ENCODE measurements around the gene RAPGEF2.
"Not testable (repeated sequence)": the region's sequence is repeated elsewhere in the genome, so short reads cannot be mapped to it uniquely, and the experiment has no call there.

The RAPGEF2 gene

GRCh38 chr4:159098482-159099127 lies 4.3 kb upstream of the RAPGEF2 start:
- DNase-seq: no peak

- DNase-seq: no peak
These were observed 774 bp upstream of the RAPGEF2 start for GRCh38 chr4:159101988-159102621.

- DNase-seq: no peak
These were observed 608 bp downstream of the RAPGEF2 start for GRCh38 chr4:159103384-159103990.

GRCh38 chr4:159104694-159105414 lies 2.0 kb downstream of the RAPGEF2 start:
- DNase-seq: no peak

- DNase-seq: no peak
These were observed 2.9 kb downstream of the RAPGEF2 start for GRCh38 chr4:159105761-159106243.

GRCh38 chr4:159106636-159107035 lies 3.8 kb downstream of the RAPGEF2 start:
- no peak for DNase-seq

- no peak for DNase-seq
These were observed 4.5 kb downstream of the RAPGEF2 start for GRCh38 chr4:159107203-159107925.

GRCh38 chr4:159108124-159108523 lies 5.2 kb downstream of the RAPGEF2 start:
- DNase-seq: no peak

- DNase-seq: no peak
These were observed 8.1 kb downstream of the RAPGEF2 start for GRCh38 chr4:159110961-159111360.

- no peak for DNase-seq
These were observed 8.5 kb downstream of the RAPGEF2 start for GRCh38 chr4:159111416-159111815.

GRCh38 chr4:159113366-159113765 lies 10.5 kb downstream of the RAPGEF2 start:
- not testable (repeated sequence) for DNase-seq

- not testable (repeated sequence) for DNase-seq
These were observed 13.2 kb downstream of the RAPGEF2 start for GRCh38 chr4:159116098-159116497.

- DNase-seq: not testable (repeated sequence)
These were observed 13.8 kb downstream of the RAPGEF2 start for GRCh38 chr4:159116693-159117092.

- DNase-seq: no peak
These were observed 14.7 kb downstream of the RAPGEF2 start for GRCh38 chr4:159117564-159117963.

GRCh38 chr4:159117968-159118367 lies 15.1 kb downstream of the RAPGEF2 start:
- no peak for DNase-seq

- no peak for DNase-seq
These were observed 18.5 kb downstream of the RAPGEF2 start for GRCh38 chr4:159121371-159121770.

- no peak for DNase-seq
These were observed 23.8 kb downstream of the RAPGEF2 start for GRCh38 chr4:159126716-159127115.

- no peak for DNase-seq
These were observed 25.1 kb downstream of the RAPGEF2 start for GRCh38 chr4:159127745-159128518.

- no peak for DNase-seq
These were observed 27.1 kb downstream of the RAPGEF2 start for GRCh38 chr4:159129814-159130550.

GRCh38 chr4:159131564-159131963 lies 28.7 kb downstream of the RAPGEF2 start:
- DNase-seq: no peak

- DNase-seq: no peak
These were observed 31.6 kb downstream of the RAPGEF2 start for GRCh38 chr4:159134429-159134828.
